K562 (cell line): Measurements from ENCODE around the gene DAGLB. TPM values are rescaled to one million over a fixed set of nuclear protein-coding genes. Genes with fewer than 3 reads are reported as not detected.

Experiments
- ATAC-seq: fragments of 200-7000 bp; cut with Tn5 transposase; 3 replicates; pipeline ENCODE4 v1.9.1; 2020; ENCODE audit warnings: moderate library complexity
- BruUV-seq: library from RNA; stranded (reverse); fragments of 400-500 nt; replicated peaks from 2 replicates; lab custom pipeline; 2021; lab: Mats Ljungman, UMichigan
- CTCF ChIA-PET: fragments of 300-600 bp; formaldehyde crosslinking; extraction: SDS; loops from one replicate; lab custom pipeline; 2021; ENCODE audit warnings: low intra/inter-chr PET ratio; lab: Yijun Ruan, JAX
- POLR2A ChIA-PET: fragments of 300-600, 350-650 bp; sonication (Branson Sonifier 250); formaldehyde crosslinking; extraction: SDS; loops from one replicate; lab custom pipeline; 2021; ENCODE audit warnings: antibody characterized with exemption, inconsistent platforms; lab: Yijun Ruan, JAX
- DNase-seq, 4 experiments: peaks; one replicate each; pipeline versions ENCODE4 v3.0.0 to v3.0.0-alpha.2; 2011 to 2018; ENCODE audit warnings: low spot score in 3 of 4, mixed read lengths in 3 of 4; ENCODE audit errors: extremely low read depth in 1 of 4
- FAIRE-seq: peaks from 2 replicates; lab custom pipeline; 2011; peaks lifted over from hg19 to GRCh38; lab: Jason Lieb, UNC
- H2AFZ ChIP-seq: 2 replicates; pipeline ENCODE4 v1.6.0; 2011; ENCODE audit warnings: low read depth, low read length, control low read depth, inconsistent platforms
- H3K27ac ChIP-seq: fragments of 200-600 bp; 3 replicates; pipeline ENCODE4 v1.8.0; 2011; ENCODE audit warnings: low read depth, mild to moderate bottlenecking, control low read depth, inconsistent platforms, low read length, moderate library complexity, mixed read lengths; ENCODE audit errors: extremely low read depth
- H3K27me3 ChIP-seq, 2 experiments: fragments of 300-600 bp in 1 of 2; 2 replicates in 1 of 2; 3 replicates in 1 of 2; pipeline versions ENCODE4 v1.6.0 to v1.8.0; 2011; ENCODE audit warnings: inconsistent platforms in 2 of 2, low read length in 2 of 2, mild to moderate bottlenecking in 1 of 2, mixed read lengths in 1 of 2, moderate library complexity in 1 of 2; ENCODE audit not compliant: control insufficient read depth in 2 of 2, insufficient read depth in 2 of 2
- H3K36me3 ChIP-seq: fragments of 300-600 bp; 3 replicates; pipeline ENCODE4 v1.8.0; 2011; ENCODE audit warnings: mild to moderate bottlenecking, low read length, inconsistent platforms; ENCODE audit not compliant: control insufficient read depth, insufficient read depth
- H3K4me1 ChIP-seq, 2 experiments: fragments of 200-600 bp in 1 of 2; replicated peaks in 1 of 2; 2 replicates in 1 of 2; 3 replicates in 1 of 2; pipeline versions ENCODE4 v1.5.1 to v1.8.0; 2011; ENCODE audit warnings: inconsistent platforms in 2 of 2, low read length in 2 of 2, mild to moderate bottlenecking in 1 of 2, mixed read lengths in 1 of 2, moderate library complexity in 1 of 2; ENCODE audit not compliant: control insufficient read depth in 2 of 2, insufficient read depth in 2 of 2
- H3K4me2 ChIP-seq: 2 replicates; pipeline ENCODE4 v1.6.1; 2011; ENCODE audit warnings: low read length, control low read depth, inconsistent platforms, mixed read lengths; ENCODE audit not compliant: insufficient read depth
- H3K4me3 ChIP-seq: fragments of 200-600 bp; sonication (generic), shearing (Covaris generic); 2 replicates; pipeline ENCODE4 v1.5.1; 2016; ENCODE audit warnings: control low read depth, inconsistent platforms
- H3K79me2 ChIP-seq: fragments of 200-600 bp; 3 replicates; pipeline ENCODE4 v1.8.0; 2011; ENCODE audit warnings: low read length, inconsistent platforms; ENCODE audit not compliant: control insufficient read depth, insufficient read depth
- H3K9ac ChIP-seq, 2 experiments: 2 replicates each; pipeline versions ENCODE4 v1.6.0 to v1.6.1; 2011; ENCODE audit warnings: low read depth in 2 of 2, low read length in 2 of 2, control low read depth in 1 of 2, inconsistent platforms in 1 of 2, mild to moderate bottlenecking in 1 of 2, mixed read lengths in 1 of 2; ENCODE audit not compliant: insufficient read depth in 1 of 2
- H3K9me1 ChIP-seq: one replicate; pipeline ENCODE4 v1.6.0; 2011; ENCODE audit warnings: inconsistent platforms, mild to moderate bottlenecking, low read length, moderate library complexity; ENCODE audit not compliant: control insufficient read depth, insufficient read depth
- H3K9me3 ChIP-seq: replicated peaks from 2 replicates; pipeline ENCODE4 v1.5.1; 2011; ENCODE audit warnings: low read depth, low read length, inconsistent platforms; ENCODE audit not compliant: control insufficient read depth, insufficient read depth
- H4K20me1 ChIP-seq: replicated peaks from 2 replicates; pipeline ENCODE4 v1.6.1; 2011; ENCODE audit warnings: low read length, inconsistent platforms, mixed read lengths; ENCODE audit not compliant: control insufficient read depth, insufficient read depth
- ARID3A ChIP-seq: IDR thresholded peaks from 2 replicates; pipeline ENCODE4 v1.6.1; 2012; ENCODE audit warnings: low read depth, low read length, improper control_type of control experiment, borderline replicate concordance
- DEAF1 ChIP-seq: fragments of 450-650 bp; formaldehyde crosslinking; IDR thresholded peaks from 2 replicates; pipeline ENCODE4 v1.4.0; 2020; ENCODE audit warnings: mild to moderate bottlenecking, moderate library complexity
- EWSR1 ChIP-seq: fragments of 450-650 bp; IDR thresholded peaks from 2 replicates; pipeline ENCODE4 v1.6.1; 2018; ENCODE audit warnings: borderline replicate concordance, mild to moderate bottlenecking, low read depth, moderate library complexity; ENCODE audit not compliant: partially characterized antibody
- KLF16 ChIP-seq: IDR thresholded peaks from 2 replicates; pipeline ENCODE4 v1.6.1; 2016; ENCODE audit warnings: antibody characterized with exemption
- MAFF ChIP-seq: IDR thresholded peaks from 2 replicates; pipeline ENCODE4 v1.6.1; 2012; ENCODE audit warnings: low read length, improper control_type of control experiment
- MEIS2 ChIP-seq: fragments of 450-650 bp; IDR thresholded peaks from 2 replicates; pipeline ENCODE4 v1.6.1; 2014; ENCODE audit warnings: mild to moderate bottlenecking; ENCODE audit not compliant: partially characterized antibody
- NCOA2 ChIP-seq, 2 experiments: fragments of 450-650 bp; IDR thresholded peaks; 2 replicates each; pipeline ENCODE4 v1.6.1; 2018; ENCODE audit warnings: mild to moderate bottlenecking in 2 of 2, moderate library complexity in 1 of 2; ENCODE audit not compliant: partially characterized antibody in 2 of 2
- UBTF ChIP-seq, 2 experiments: IDR thresholded peaks; 2 replicates each; pipeline ENCODE4 v1.6.1; 2012; ENCODE audit warnings: improper control_type of control experiment in 2 of 2, low read depth in 2 of 2, low read length in 2 of 2, borderline replicate concordance in 1 of 2
- ZBTB12 ChIP-seq: fragments of 250-450 bp; sonication (Bioruptor Pico); IDR thresholded peaks from 2 replicates; pipeline ENCODE4 v1.4.0; 2020
- ZNF24 ChIP-seq: fragments of 450-650 bp; IDR thresholded peaks from 2 replicates; pipeline ENCODE4 v1.6.1; 2016
- ZNF280A ChIP-seq: fragments of 450-650 bp; IDR thresholded peaks from 2 replicates; pipeline ENCODE4 v1.6.1; 2018; ENCODE audit warnings: mild to moderate bottlenecking, low read depth; ENCODE audit not compliant: partially characterized antibody
- WGBS: fragments of 100-300 bp; shearing (Covaris generic); methylation state at CpG from one replicate; pipeline ENCODE4 v1.1.6; 2016; ENCODE audit warnings: low coverage, mixed read lengths; ENCODE audit not compliant: insufficient coverage; ENCODE audit errors: missing lambda C conversion rate; 5-methylcytosine and 5-hydroxymethylcytosine counted together
- in situ Hi-C: fragments of 300-500 bp; cut with MboI; formaldehyde crosslinking; loops from 4 replicates; pipeline ENCODE4 v1.15.0; 2018; ENCODE audit warnings: inconsistent platforms, mixed read lengths
- intact Hi-C: fragments of 100-400 bp; cut with micrococcal nuclease; formaldehyde crosslinking; loops from 2 replicates; pipeline ENCODE4 v1.14.2; 2022
- polyA plus RNA-seq, 8 experiments: library from polyadenylated mRNA; depleted of rRNA in 4 of 8; stranded (reverse) in 5 of 8; unstranded in 3 of 8; fragments of >200 nt; fragmentation: Nextera tagmentation in 2 of 8; fragmentation: Illumina TruSeq in 1 of 8; extraction: Ambion mirVana in 2 of 8; extraction: Trizol in 1 of 8; gene quantifications; 2 replicates each; pipeline versions ENCODE4 v1.2.1 to v1.2.3, GENCODE V29; 2011 to 2014; ENCODE audit warnings: inconsistent platforms in 1 of 8, missing spikeins in 1 of 8
- total RNA-seq, 7 experiments: library from RNA; depleted of rRNA in 6 of 7; stranded (reverse); fragments of >200 nt in 6 of 7; fragmentation: Illumina TruSeq in 2 of 7; extraction: Trizol in 2 of 7; gene quantifications; 2 replicates each; pipeline versions ENCODE4 v1.2.1 to v1.2.3, GENCODE V29; 2011 to 2021; ENCODE audit warnings: low replicate concordance in 1 of 7

Gene DAGLB
- total and polyA plus RNA-seq, 9 of the 15 experiments (the other 6 are each of a cell fraction or from before 2014, with no cell fraction given), result 0.92 to 16.4 (median 9.3) TPM

GRCh38 chr7:6487184-6487545, 39.4 kb upstream of the DAGLB start:
- Histone ChIP-seq H3K9ac (0 out of 4 replicates have a peak overlapping the region, but pooled peaks of 1 of the 2 experiments have one; percentile 36), H3K27ac (no peak overlapping the region), H2AFZ (no peak overlapping the region), H4K20me1 (peaks cover 3% of the 10 kb centered on the region; the same call in 1 of the 2 replicates), H3K4me1 (peaks cover 9 to 16% of the 10 kb centered on the region in 2 experiments; a peak in 4 of 5 replicates), H3K9me3 (0 out of 2 replicates have a peak, but pooled peaks cover 3% of the 10 kb centered on the region), H3K27me3 (peaks cover 0 to 8% of the 10 kb centered on the region in 2 experiments; a peak in 1 of 5 replicates), H3K36me3 (peaks cover 4% of the 10 kb centered on the region), H3K4me3 (no peak overlapping the region), H3K79me2 (peaks cover 21% of the 10 kb centered on the region), H3K4me2 (no peak overlapping the region), H3K9me1 (no peaks in the 10 kb centered on the region)
- WGBS, result 37% methylated on average over 4 of the region's 4 CpGs
- intact Hi-C loops (no loop called here), in situ Hi-C loops (no loop called here)
- POLR2A ChIA-PET, result no interaction called here
- no peak for FAIRE-seq
- no peak for ATAC-seq
- no peak for DNase-seq
- CTCF ChIA-PET, result no interaction called here
- no TSS peak for BruUV-seq
- no peak for TF ChIP-seq MEIS2
- no peak for TF ChIP-seq UBTF (IDR thresholded peaks at IDR 0.05; ENCODE audit: borderline replicate concordance in 1 of 2, low read depth in 2 of 2, low read length in 2 of 2)
- no peak for TF ChIP-seq MAFF
- no peak for TF ChIP-seq ARID3A
- TF ChIP-seq ZNF280A, result no peak
- TF ChIP-seq NCOA2 (IDR thresholded peaks at IDR 0.05; ENCODE audit: partially characterized antibody in 2 of 2), result no peak
- TF ChIP-seq EWSR1, result no peak
- no peak for TF ChIP-seq ZBTB12 (CRISPR knock-in tag)
- TF ChIP-seq KLF16, result no peak
- no peak for TF ChIP-seq DEAF1 (CRISPR knock-in tag)
- no peak for TF ChIP-seq ZNF24
